LNCaP clone FGC (cell line): Measurements from ENCODE around the gene WIPF1.

ENCODE experiments used
- DNase-seq: peaks from one replicate; pipeline ENCODE4 v3.0.0-alpha.2; 2011; ENCODE audit warnings: low read depth
- H3K4me3 ChIP-seq: 2 replicates; pipeline ENCODE4 v1.5.1; 2011; ENCODE audit warnings: mild to moderate bottlenecking, low read depth, low read length, control low read depth
- TF ChIP-seq, protein P1 (sequence below): IDR thresholded peaks from 2 replicates; pipeline ENCODE4 v1.5.1; 2012; ENCODE audit warnings: mild to moderate bottlenecking; ENCODE audit not compliant: control insufficient read depth, insufficient read depth; ENCODE audit errors: extremely low read depth

WIPF1 gene

DNA sequence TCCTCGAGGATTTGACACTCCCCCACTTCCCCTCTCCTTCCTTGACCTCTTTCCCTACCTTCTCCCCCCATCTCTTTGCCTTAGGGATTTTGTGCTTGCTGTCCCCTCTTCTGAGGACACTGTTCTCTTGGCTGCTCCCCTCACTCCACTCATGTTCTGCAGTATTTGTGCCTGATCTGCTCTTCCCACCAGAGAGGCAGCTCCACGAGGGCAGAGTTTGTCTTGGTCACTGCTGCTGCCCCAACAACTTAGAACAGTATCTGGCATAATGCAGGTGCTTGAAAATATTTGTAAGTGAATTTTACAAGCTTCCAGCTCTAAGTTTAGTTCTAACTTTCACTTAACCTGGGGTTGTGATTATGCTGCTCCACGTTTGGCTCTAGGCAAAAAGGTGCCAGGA lies 10.0 kb upstream of the WIPF1 start:
- no peak overlapping the region for H3K4me3 ChIP-seq
- TF ChIP-seq, protein P1, sequence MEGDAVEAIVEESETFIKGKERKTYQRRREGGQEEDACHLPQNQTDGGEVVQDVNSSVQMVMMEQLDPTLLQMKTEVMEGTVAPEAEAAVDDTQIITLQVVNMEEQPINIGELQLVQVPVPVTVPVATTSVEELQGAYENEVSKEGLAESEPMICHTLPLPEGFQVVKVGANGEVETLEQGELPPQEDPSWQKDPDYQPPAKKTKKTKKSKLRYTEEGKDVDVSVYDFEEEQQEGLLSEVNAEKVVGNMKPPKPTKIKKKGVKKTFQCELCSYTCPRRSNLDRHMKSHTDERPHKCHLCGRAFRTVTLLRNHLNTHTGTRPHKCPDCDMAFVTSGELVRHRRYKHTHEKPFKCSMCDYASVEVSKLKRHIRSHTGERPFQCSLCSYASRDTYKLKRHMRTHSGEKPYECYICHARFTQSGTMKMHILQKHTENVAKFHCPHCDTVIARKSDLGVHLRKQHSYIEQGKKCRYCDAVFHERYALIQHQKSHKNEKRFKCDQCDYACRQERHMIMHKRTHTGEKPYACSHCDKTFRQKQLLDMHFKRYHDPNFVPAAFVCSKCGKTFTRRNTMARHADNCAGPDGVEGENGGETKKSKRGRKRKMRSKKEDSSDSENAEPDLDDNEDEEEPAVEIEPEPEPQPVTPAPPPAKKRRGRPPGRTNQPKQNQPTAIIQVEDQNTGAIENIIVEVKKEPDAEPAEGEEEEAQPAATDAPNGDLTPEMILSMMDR: no peak
- no peak for DNase-seq

DNA sequence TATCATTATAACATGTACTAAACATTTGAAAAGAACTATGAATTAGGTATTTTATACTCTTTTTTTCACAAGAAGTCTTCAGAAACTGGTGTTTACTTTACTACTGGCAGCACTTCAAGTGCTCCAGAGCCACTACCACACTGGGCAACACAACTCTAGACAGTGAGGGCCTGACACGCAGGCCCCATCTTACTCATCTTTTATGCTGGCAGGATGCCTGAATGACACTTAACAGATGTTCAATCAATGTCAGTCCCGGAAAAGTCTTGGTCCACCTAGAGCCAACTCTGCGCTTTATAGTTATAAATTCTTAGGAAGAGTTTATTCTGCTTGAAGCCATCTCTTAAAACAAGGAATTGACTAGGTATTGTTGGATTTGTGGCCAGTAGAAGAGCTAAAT lies 8.7 kb upstream of the WIPF1 start:
- peak; percentile 27 for DNase-seq
- H3K4me3 ChIP-seq: no peak overlapping the region
- TF ChIP-seq, protein P1: no peak

DNA sequence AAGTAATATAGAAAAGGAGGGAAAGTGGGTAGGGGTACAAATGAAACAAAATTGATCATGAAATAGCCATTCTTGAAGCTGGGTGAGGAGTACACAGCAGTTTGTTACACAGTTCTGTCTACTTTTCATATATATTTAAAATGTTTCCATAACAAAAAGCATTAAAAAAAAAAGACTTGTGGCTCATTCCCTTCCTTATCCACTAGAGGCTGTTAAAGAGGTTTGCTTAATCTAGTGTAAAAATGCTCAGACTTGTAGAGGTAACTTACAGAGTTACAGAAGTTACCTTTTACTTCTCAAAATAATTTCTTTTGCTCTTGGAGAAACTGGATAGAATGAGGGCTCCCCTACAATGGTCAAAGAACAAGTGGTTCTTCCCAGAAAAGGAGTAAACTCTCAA lies 8.1 kb upstream of the WIPF1 start:
- DNase-seq: no peak
- TF ChIP-seq, protein P1: peak; percentile 25

DNA sequence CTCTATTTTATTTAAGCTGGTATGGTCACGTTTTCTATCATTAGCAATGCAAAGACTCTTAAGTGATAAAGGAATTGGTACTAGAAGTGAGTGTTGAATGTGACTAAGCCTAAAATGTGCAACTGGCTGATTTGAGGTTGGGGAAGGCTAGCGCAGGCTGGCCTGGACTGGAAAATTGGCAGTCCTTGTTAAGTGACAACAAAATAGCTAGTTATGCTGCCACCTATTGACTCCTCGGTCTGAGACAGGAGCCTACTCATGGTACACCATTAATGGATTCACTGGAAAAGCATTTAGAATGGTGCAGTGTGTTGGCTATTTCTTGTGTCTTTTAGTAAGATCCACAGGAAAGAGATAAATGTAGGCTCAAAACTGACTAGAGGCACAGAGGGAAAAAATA lies 5.7 kb upstream of the WIPF1 start:
- DNase-seq: peak; percentile 44
- no peak overlapping the region for H3K4me3 ChIP-seq
- TF ChIP-seq, protein P1: peak; percentile 75

More for the DNA sequence above, 8.1 kb upstream of the WIPF1 start:
- H3K4me3 ChIP-seq: no peak overlapping the region

DNA sequence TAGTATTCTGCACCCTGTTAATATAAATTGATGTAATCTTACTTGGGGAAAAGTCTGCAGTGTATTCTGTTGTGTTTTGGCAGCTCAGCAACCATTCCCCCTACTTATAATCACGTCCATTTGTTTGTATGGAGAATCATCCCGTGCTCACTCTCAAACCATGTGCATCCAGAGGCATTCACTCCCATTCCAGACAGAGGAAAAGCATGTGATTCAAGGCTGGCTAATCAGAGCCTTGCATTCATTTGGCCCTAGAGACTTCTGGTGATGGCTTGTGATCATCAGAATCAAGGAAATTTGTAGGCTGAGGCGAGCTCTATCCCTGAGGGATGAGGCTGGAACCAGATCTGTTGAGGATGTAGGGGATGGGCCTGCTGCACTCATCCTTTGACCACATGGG lies 5.1 kb upstream of the WIPF1 start:
- no peak for DNase-seq
- TF ChIP-seq, protein P1: no peak
- no peak overlapping the region for H3K4me3 ChIP-seq

DNA sequence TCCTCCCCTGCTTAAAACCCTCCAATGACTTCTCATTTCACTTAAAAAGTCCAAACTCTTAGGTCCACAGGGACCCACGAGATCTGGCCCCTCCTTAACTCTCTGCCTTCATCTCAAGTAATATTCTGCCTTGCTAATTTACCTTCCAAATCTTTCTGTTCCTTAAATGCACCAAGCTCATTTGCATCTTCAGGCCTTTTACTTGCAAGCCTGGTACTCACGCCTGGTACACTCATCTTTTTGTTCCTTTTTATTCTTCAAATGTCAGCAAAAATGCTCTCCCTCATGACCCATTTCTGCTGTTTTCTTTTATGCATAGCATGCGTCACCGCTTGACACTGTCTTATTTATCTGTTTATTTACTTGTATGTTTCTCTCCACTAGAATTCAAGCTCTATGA lies 2.7 kb upstream of the WIPF1 start:
- DNase-seq: no peak
- TF ChIP-seq, protein P1: no peak
- H3K4me3 ChIP-seq: no peak overlapping the region

DNA sequence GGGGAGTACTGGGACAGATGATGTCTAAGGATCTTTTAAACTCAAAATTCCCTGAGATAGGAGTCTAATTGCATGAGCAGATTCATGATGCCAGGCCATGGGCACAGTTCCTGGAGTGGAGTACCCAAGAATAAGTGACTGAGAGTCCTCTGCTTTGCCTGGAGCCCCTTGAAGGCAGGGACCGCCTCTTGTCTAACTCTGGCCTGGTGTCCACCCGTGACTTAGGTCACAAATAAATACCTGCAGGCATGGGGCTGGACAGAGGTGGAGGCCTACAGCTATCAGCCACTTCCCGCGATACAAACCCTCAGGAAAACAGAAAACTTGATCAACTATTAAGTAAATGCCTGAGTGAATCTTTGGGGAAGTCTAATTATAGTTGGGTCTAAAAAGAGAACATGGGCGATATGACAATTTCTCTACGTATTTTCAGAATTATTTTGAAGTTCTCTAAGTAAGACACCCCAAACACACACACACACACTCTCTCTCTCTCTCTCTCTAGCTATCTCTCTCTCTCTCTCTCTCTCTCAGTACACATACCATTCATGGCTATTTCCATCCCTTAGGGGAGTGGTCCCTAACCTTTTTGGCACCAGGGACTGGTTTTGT lies 1.8 kb upstream of the WIPF1 start:
- no peak overlapping the region for H3K4me3 ChIP-seq
- TF ChIP-seq, protein P1: no peak
- no peak for DNase-seq
